Renal pelvis (tissue), 12 donors: ENCODE measurements around the gene COL2A1. TPM values are rescaled to one million over a fixed set of nuclear protein-coding genes. Genes with fewer than 3 reads are reported as not detected.
A peak's percentile ranks its signal among the peaks of the same experiment; 100 is the strongest.

Source experiments
- DNase-seq: peaks from one replicate; pipeline ENCODE4 v3.0.0-alpha.2; 2013
- long read RNA-seq, 16 experiments: transcript quantifications; one replicate each; lab custom pipeline, GENCODE V29; 2026
- polyA plus RNA-seq, 3 donors: library from polyadenylated mRNA; unstranded; fragments of 120-200 nt; gene quantifications; one replicate each; pipeline ENCODE4 v1.2.1, GENCODE V29; 2013; ENCODE audit not compliant: insufficient read length in 3 of 3

The COL2A1 gene
- 10 to 100 TPM; 33.7 to 60.3 (median 57.9) TPM for polyA plus RNA-seq
- long read RNA-seq, donor 1, full-length matches to known transcripts = 2 of 2 reads
- long read RNA-seq, donor 1, partial matches to known transcripts = 0 of 2 reads
- long read RNA-seq, donor 1, other reads (novel, unspliced or antisense) = 0 of 2 reads
- long read RNA-seq, donor 2, full-length matches to known transcripts = 2 of 7 reads
- long read RNA-seq, donor 2, partial matches to known transcripts = 5 of 7 reads
- long read RNA-seq, donor 2, other reads (novel, unspliced or antisense) = 0 of 7 reads
- long read RNA-seq, donor 3, partial matches to known transcripts = 5 of 8 reads
- long read RNA-seq, donor 3, other reads (novel, unspliced or antisense) = 0 of 8 reads
- long read RNA-seq, donor 4, full-length matches to known transcripts = 1 of 8 reads
- long read RNA-seq, donor 4, partial matches to known transcripts = 7 of 8 reads
- long read RNA-seq, donor 4, other reads (novel, unspliced or antisense) = 0 of 8 reads
- long read RNA-seq, donor 5, full-length matches to known transcripts = 1 of 1 reads
- long read RNA-seq, donor 5, partial matches to known transcripts = 0 of 1 reads
- long read RNA-seq, donor 5, other reads (novel, unspliced or antisense) = 0 of 1 reads
- long read RNA-seq, donor 6 = 0 reads
- long read RNA-seq, donor 7, full-length matches to known transcripts = 1 of 1 reads
- long read RNA-seq, donor 7, partial matches to known transcripts = 0 of 1 reads
- long read RNA-seq, donor 7, other reads (novel, unspliced or antisense) = 0 of 1 reads
- long read RNA-seq, donor 8 = 0 reads
- long read RNA-seq, donor 9, full-length matches to known transcripts = 4 of 4 reads
- long read RNA-seq, donor 9, partial matches to known transcripts = 0 of 4 reads
- long read RNA-seq, donor 9, other reads (novel, unspliced or antisense) = 0 of 4 reads
- long read RNA-seq, donor 10, partial matches to known transcripts = 0 of 1 reads
- long read RNA-seq, donor 10, other reads (novel, unspliced or antisense) = 0 of 1 reads
- long read RNA-seq, donor 11, partial matches to known transcripts = 0 of 1 reads
- long read RNA-seq, donor 11, other reads (novel, unspliced or antisense) = 0 of 1 reads
- long read RNA-seq, donor 12, full-length matches to known transcripts = 6 of 6 reads
- long read RNA-seq, donor 12, partial matches to known transcripts = 0 of 6 reads
- long read RNA-seq, donor 12, other reads (novel, unspliced or antisense) = 0 of 6 reads
- long read RNA-seq, donor 13, partial matches to known transcripts = 0 of 2 reads
- long read RNA-seq, donor 13, other reads (novel, unspliced or antisense) = 0 of 2 reads
- long read RNA-seq, donor 14 = 0 reads
- long read RNA-seq, donor 15, full-length matches to known transcripts = 3 of 3 reads
- long read RNA-seq, donor 15, partial matches to known transcripts = 0 of 3 reads
- long read RNA-seq, donor 15, other reads (novel, unspliced or antisense) = 0 of 3 reads
- long read RNA-seq, donor 16 = 0 reads

GRCh38 chr12:48004053-48004941 is at the start of gene COL2A1:
TSS of gene COL2A1 (minus strand) at chr12:48004476. CDS start at chr12:48004321, 155 bp downstream.
- DNase-seq = peak; percentile 66

DNA sequence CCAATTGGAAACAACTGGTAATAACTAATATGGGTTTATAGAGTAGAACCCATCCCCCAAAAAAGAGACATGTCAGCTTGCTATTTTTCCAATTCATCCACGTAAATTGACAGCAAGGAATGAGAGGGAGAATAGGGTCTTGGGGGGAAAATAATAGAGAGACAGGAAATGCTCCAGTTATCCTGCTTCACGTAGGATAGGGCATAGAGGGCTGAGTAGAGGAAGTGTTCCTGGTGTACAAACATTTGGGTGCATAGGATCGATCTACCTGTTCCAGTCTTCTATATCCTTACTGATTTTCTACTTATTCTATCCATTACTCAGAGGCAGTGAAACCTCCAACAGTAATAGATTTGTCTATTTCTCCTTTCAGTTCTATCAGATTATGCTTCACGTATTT is 49.6 kb upstream of the COL2A1 start:
- no peak for DNase-seq

DNA sequence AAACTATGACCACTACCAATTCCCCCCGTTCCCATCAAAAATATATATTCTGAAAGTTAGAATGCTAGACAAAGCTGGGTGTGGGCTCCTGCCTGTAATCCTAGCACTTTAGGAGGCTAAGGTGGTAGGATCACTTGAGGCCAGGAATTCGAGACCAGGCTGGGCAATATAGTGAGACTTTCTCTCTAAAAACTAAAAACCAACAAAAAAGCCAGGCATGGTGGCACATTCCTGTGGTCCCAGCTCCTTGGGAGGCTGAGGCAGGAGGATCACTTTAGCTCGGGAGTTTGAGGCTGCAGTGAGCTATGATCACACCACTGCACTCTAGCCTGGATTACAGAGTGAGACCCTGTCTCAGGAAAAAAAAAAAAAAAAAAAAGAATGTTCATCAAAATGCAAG is 48.8 kb upstream of the COL2A1 start:
- DNase-seq = no peak

DNA sequence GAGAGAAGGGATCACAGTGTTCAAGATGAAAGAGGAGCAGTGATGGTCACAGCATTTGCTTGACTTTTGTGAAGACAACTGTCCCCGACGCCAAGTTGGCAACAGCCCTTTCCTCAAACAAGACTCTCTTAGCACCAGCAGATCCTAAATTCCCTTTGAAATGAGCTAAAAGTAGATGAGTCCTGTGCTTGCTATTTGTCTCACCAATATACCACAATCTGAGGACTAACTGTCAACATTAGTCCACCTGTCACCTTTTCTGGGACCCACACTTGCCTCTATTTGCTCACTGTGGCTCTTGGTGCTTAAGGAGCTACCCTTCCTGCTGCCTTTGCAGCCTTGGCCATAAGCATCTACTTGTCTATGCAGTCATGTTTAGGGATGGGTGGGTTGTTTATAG is 47.4 kb upstream of the COL2A1 start:
- no peak for DNase-seq

- no peak for DNase-seq
Measured at GRCh38 chr12:48050174-48050573, 45.9 kb upstream of the COL2A1 start.

- no peak for DNase-seq
Measured at GRCh38 chr12:48045965-48046518, 41.8 kb upstream of the COL2A1 start.

DNA sequence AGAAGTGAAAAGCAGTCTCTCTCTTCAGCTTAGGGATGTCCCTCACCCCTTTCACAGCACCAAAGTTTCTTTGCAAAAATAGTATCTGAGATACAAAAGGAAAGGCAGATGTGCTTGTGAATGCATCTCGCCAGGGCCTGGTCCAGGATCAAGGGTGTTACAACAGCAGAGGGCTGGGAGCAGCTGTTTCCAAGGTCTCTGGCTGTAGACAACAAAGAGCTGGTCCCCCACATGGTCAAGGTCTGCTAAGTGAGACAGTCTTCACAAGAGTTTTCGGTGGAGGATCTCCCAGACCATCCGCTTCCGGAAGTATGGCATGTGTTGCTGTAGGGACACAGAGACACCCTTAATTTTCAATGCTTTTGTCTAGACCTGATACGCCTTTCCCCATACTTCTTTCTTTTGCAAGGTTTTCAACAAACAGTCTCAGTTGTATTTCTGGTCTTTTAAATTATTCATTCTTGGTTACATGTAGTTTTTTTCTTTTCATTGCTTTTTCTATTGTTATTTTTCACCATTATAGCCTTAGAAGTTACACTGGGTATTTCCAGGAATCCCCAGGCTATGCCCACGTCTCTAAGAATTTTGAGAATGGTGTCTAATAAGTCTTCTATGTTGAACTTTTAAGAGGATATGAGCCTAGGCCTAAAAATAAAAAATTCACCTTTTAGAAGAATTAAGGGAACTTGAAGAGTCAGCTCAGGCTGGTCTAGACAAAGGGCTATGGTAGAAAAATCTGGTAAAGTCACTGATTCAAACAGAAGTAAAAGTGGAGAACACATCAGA is 41.0 kb upstream of the COL2A1 start:
- DNase-seq = no peak

GRCh38 chr12:48044396-48044795 is 40.1 kb upstream of the COL2A1 start:
- DNase-seq = no peak

DNA sequence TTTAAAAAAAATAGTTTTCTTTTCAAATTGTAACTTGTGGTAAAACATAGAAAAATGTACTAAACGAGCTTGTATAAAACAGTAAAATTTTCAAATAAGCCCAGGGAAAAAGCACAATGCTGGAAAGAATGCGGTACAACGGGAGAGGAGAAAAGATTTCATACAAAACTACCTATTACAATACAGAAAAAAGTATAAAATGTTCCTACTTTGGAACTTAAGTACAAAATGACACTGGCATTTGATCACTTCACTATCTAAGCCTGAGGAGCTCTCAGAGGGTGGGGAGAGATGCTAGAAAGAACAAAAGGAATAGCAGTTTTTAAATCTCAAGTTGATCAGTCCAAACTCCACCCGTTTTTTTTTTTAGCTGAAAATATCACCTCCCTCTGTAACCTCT is 39.5 kb upstream of the COL2A1 start:
- no peak for DNase-seq

- no peak for DNase-seq
Measured at GRCh38 chr12:48041591-48042423, 37.5 kb upstream of the COL2A1 start.

DNA sequence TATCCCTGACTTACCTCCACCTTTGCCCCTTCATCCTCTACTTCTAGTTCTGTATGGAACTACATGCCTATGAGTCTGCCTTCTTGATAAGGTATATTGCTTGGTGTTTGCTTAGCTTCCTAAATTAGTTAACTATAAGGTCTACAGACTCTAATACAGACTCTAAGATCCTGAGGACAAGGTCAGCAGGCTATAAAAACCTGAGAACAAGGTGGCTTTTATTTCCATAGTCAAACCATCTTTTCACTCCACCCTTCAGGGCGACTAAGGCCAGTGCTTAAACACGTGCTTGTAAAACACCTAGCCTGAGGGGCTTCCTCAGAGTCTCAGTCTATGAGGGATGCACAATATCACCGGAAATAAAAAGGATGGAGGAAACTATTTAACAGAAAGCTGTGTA is 36.1 kb upstream of the COL2A1 start:
- DNase-seq = no peak

- DNase-seq = no peak
Measured at GRCh38 chr12:48039151-48039550, 34.9 kb upstream of the COL2A1 start.

DNA sequence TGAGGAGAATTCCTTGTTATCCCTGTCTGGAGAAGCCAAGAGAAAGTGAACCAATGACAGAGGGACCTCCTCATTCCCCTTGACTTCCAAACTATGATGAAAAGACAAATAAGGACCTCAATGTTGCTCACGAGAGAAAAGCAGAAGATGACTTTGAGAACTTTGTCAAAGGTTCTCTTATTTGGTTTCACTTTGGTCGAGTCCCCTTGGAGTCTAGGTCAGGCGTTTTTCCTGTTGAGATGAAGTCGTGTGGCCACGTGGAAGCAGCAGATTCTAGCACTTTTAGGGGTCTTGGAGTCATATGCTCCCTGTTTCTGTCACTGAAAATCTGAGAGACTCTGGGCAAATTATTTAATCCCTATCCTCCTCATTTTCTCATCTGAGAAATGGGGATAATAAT is 33.8 kb upstream of the COL2A1 start:
- no peak for DNase-seq

DNA sequence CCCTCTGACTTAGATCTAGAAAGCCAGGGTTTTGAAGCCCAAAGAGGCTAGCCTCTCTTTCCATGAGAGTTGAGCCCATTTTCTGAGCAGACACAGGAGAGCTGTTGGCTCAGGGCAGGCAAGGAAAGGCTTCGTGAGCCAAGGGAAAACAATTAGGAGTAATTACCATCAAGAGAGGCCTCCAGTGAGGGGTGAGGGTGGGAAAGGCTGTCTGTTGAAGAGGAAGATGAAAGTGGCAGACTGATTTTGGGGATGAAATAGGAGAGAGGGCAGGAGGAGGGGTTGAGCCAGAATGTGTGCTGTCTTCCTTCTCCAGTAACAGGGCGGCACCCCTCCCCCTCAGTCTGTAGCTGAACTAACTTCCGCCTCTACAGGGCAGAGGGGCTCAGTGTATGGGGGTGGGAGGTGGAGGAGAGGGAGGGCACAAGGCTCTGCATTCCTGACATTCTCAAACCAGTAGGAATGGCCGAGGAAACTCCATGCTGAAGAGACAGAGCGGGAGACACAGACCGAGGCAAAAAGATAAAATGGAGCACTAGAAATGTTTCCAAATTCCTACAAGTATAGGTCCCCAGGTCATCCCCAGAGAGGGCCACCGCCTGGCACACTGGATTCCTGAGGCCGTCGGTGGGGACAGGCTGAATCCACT is 33.1 kb upstream of the COL2A1 start:
- peak; percentile 92 for DNase-seq

- no peak for DNase-seq
Measured at GRCh38 chr12:48036818-48037217, 32.5 kb upstream of the COL2A1 start.

GRCh38 chr12:48034835-48035805 is 30.8 kb upstream of the COL2A1 start:
- DNase-seq = no peak

- no peak for DNase-seq
Measured at GRCh38 chr12:48033451-48033850, 29.2 kb upstream of the COL2A1 start.
